Thyroid gland (tissue), 4 donors: ENCODE results near the gene EIF2B4. TPM values are rescaled to one million over a fixed set of nuclear protein-coding genes. Genes with fewer than 3 reads are reported as not detected.

Experiments used
- DNase-seq, 2 donors: peaks; one replicate each; pipeline ENCODE4 v3.0.0-alpha.2; 2019
- H3K27ac ChIP-seq, 3 donors: fragments of 200-600 bp; sonication (generic); 1 replicate in 2 of 3; 2 replicates in 1 of 3; pipeline ENCODE4 v1.5.1; 2016 to 2019; ENCODE audit warnings: mild to moderate bottlenecking in 1 of 3, moderate library complexity in 1 of 3
- H3K27me3 ChIP-seq: fragments of 200-600 bp; sonication (generic); one replicate; pipeline ENCODE4 v1.5.1; 2019
- H3K36me3 ChIP-seq, 2 donors: fragments of 200-600 bp; sonication (generic); one replicate each; pipeline ENCODE4 v1.5.1; 2016 to 2019
- H3K4me1 ChIP-seq, 2 donors: fragments of 200-600 bp; sonication (generic); one replicate each; pipeline ENCODE4 v1.5.1; 2017 to 2019
- H3K4me3 ChIP-seq, 3 donors: fragments of 200-600 bp; sonication (generic); replicated peaks in 1 of 3; 1 replicate in 2 of 3; 2 replicates in 1 of 3; pipeline ENCODE4 v1.5.1; 2016; ENCODE audit warnings: mild to moderate bottlenecking in 1 of 3
- H3K9me3 ChIP-seq: fragments of 200-600 bp; sonication (generic); one replicate; pipeline ENCODE4 v1.5.1; 2017
- CTCF ChIP-seq, 6 experiments: fragments of 200-600 bp in 3 of 6; fragments of 450-650 bp in 3 of 6; sonication (generic) in 3 of 6; IDR thresholded peaks; one replicate each; pipeline ENCODE4 v1.5.1; 2016 to 2019; ENCODE audit warnings: antibody characterized with exemption in 6 of 6, mild to moderate bottlenecking in 2 of 6, inconsistent platforms in 1 of 6, moderate library complexity in 1 of 6
- POLR2A ChIP-seq, 2 donors: fragments of 450-650 bp; IDR thresholded peaks; one replicate each; pipeline ENCODE4 v1.6.1; 2017; ENCODE audit warnings: antibody characterized with exemption in 2 of 2, mild to moderate bottlenecking in 2 of 2, moderate library complexity in 1 of 2
- WGBS, 2 donors: methylation state at CpG; one replicate each; pipeline ENCODE4 v1.1.5; 2017; 5-methylcytosine and 5-hydroxymethylcytosine counted together
- intact Hi-C: fragments of 100-400 bp; cut with DNase I; formaldehyde crosslinking; loops from one replicate; pipeline ENCODE4 v1.15.1; 2023
- total RNA-seq, 4 donors: library from RNA; depleted of rRNA; stranded (reverse); fragments of >200 nt; gene quantifications; one replicate each; pipeline ENCODE4 v1.2.3, GENCODE V29; 2016

EIF2B4 gene
- total RNA-seq, result 10 to 100 TPM; 34.7 to 44.0 (median 38.6) TPM

- peak in 5 of 6 experiments; percentile 31 to 88 (median 81) for TF ChIP-seq CTCF (IDR thresholded peaks at IDR 0.05)
- peak; percentile 47 to 83 for TF ChIP-seq POLR2A (IDR thresholded peaks at IDR 0.05)
- 0 to 1% methylated on average over 10 to 24 of the region's 85 CpGs for WGBS, 2 donors
- peak; percentile 99 to 100 for DNase-seq
- H3K27me3 ChIP-seq, result no peaks in the 10 kb centered on the region
- H3K4me3 ChIP-seq, result peak within 1 kb of the TSS; percentile 81 to 94 (median 86)
- peak within 1 kb of the TSS; percentile 75 to 83 (median 82) for H3K27ac ChIP-seq
- peaks cover 50 to 55% of the 10 kb centered on the region in 2 donors for H3K36me3 ChIP-seq
- H3K9me3 ChIP-seq, result no peaks in the 10 kb centered on the region
- intact Hi-C loops, result loop anchor here (2.0 kb wide), 1 partner anchor 13 kb away; the partner anchor contains the start of gene GTF3C2
- peaks cover 18 to 25% of the 10 kb centered on the region in 2 donors for H3K4me1 ChIP-seq
Measured at GRCh38 chr2:27370026-27370815, at the start of gene EIF2B4, which contains the start of gene SNX17. EIF2B4 (minus strand) TSS chr2:27370338; CDS start chr2:27370314, 24 bp downstream. SNX17 (plus strand) TSS chr2:27370616; CDS start chr2:27370744, 128 bp downstream.

GRCh38 chr2:27416151-27416550 is 46.0 kb upstream of the EIF2B4 start:
- Histone ChIP-seq H3K4me1 (no peaks in the 10 kb centered on the region), H3K36me3 (no peaks in the 10 kb centered on the region), H3K4me3 (no peak overlapping the region), H3K27ac (no peak overlapping the region), H3K27me3 (no peaks in the 10 kb centered on the region), H3K9me3 (no peaks in the 10 kb centered on the region)
- TF ChIP-seq POLR2A (IDR thresholded peaks at IDR 0.05) (no peak), CTCF (IDR thresholded peaks at IDR 0.05) (no peak)
- no peak for DNase-seq
- intact Hi-C loops, result no loop called here
- 92 to 98% methylated on average over 6 of the region's 6 CpGs for WGBS, 2 donors

- H3K4me3 ChIP-seq, result no peak overlapping the region
- TF ChIP-seq POLR2A (IDR thresholded peaks at IDR 0.05), result no peak
- no peak for TF ChIP-seq CTCF (IDR thresholded peaks at IDR 0.05)
- H3K36me3 ChIP-seq, result no peaks in the 10 kb centered on the region
- WGBS, 2 donors, result 78 to 79% methylated on average over 9 of the region's 9 CpGs
- H3K4me1 ChIP-seq, result peaks cover 10 to 16% of the 10 kb centered on the region in 2 donors
- H3K9me3 ChIP-seq, result no peaks in the 10 kb centered on the region
- no peak overlapping the region for H3K27ac ChIP-seq
- DNase-seq, result no peak
- H3K27me3 ChIP-seq, result no peaks in the 10 kb centered on the region
- intact Hi-C loops, result loop anchor here (5.0 kb wide), 1 partner anchor 45 kb away; no protein-coding TSS in a partner anchor
Measured at GRCh38 chr2:27412419-27413152, 42.4 kb upstream of the EIF2B4 start.

GRCh38 chr2:27409321-27410073 is 39.4 kb upstream of the EIF2B4 start, which contains the start of gene PPM1G:
PPM1G (minus strand) TSS chr2:27409591; CDS start chr2:27409422, 169 bp downstream.
- DNase-seq, result peak; percentile 96
- Histone ChIP-seq H3K9me3 (no peaks in the 10 kb centered on the region), H3K36me3 (no peaks in the 10 kb centered on the region), H3K27ac (peak within 1 kb of the TSS; percentile 54 to 80 (median 58)), H3K4me3 (peak within 1 kb of the TSS; percentile 96 to 100 (median 97)), H3K27me3 (no peaks in the 10 kb centered on the region), H3K4me1 (peaks cover 10 to 18% of the 10 kb centered on the region in 2 donors)
- intact Hi-C loops, result loop anchor here (2.0 to 5.0 kb wide), 2 partner anchors 19 to 42 kb away; partner anchors contain the start of gene NRBP1
- TF ChIP-seq CTCF (IDR thresholded peaks at IDR 0.05), result peak in 1 of 6 experiments; percentile 10
- peak in 1 of 2 donors; percentile 86 for TF ChIP-seq POLR2A (IDR thresholded peaks at IDR 0.05)
- WGBS, 2 donors, result 1 to 3% methylated on average over 26 to 31 of the region's 82 CpGs
